GM18870 (cell line): ENCODE results near the gene SPG7.
"Not testable (repeated sequence)": the region's sequence is repeated elsewhere in the genome, so short reads cannot be mapped to it uniquely, and the experiment has no call there.

Experiments
- ATAC-seq: cut with Tn5 transposase; IDR thresholded peaks from one replicate; pipeline ENCODE4 v1.9.1; 2021; ENCODE audit warnings: moderate library complexity; ENCODE audit not compliant: unreplicated experiment

SPG7 gene

DNA sequence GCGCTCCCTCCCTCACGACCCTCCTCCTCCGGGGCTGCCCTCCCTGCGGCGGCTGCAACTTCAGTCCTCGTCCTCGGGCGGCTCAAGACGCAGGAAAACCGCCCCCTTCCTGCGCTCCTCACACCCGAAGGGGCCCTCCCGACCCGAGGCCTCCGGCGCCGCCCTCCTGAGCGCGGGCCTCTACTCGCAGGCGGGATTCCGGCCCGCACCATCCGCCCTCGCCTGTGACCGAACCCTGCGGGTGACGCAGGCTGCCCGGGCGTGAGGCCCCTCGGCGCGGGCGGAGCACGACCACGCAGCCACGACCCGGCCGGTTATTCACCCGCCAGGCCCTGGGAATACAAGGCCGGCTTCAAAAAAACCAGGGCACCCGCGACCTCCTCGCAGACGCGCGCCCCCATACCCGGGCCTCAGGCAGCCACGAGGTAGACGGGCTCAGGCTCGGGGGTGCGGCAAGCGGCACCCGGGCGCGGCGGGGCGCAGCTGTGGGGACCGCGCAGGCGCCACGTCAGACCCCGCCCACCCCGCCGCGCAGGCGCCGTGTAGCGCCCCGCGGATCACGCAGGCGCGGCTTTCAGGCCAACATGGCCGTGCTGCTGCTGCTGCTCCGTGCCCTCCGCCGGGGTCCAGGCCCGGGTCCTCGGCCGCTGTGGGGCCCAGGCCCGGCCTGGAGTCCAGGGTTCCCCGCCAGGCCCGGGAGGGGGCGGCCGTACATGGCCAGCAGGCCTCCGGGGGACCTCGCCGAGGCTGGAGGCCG lies at the start of gene SPG7:
SPG7 (plus strand) TSS at position 570 of the 757 bp plus-strand sequence; CDS start at position 585, 15 bp downstream.
- peak; percentile 42 for ATAC-seq

DNA sequence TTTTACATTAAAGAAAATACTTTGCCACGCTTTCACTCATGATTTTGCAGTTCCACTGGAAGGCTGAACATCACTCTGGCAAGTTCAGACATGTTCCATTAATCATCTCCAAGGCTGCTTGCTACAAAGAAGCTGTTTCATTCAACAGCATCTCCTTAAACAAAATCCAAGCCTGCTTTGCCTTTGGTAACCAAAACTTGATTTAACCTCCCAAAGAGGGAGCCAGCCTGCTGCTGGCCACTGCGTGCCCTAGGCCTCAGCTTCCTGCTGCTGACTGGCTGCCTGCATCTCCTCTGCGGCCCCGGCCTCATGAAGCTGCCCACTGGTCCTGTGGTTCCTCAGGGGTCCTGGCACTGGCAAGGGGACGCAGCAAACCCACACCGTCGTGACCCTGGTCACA lies 49.7 kb upstream of the SPG7 start:
- ATAC-seq = no peak

DNA sequence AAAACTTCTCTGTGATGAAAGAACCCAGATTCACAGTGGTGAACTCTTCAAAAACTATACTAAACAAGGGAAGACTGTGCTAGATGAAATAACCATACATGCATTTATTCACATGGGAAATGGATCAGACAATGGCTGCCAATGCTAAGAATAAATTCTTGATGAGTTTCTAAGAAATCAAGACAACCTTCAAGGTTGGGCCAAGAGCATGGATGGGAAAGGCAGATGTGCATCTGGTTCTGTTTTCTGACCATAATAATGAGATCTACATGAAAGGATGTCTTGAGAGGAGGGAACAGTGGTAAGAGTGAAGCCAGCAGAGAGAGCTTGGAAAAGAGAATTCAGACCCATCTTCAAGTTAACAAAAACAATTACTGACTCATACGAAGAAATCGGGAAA lies 49.2 kb upstream of the SPG7 start:
- no peak for ATAC-seq

DNA sequence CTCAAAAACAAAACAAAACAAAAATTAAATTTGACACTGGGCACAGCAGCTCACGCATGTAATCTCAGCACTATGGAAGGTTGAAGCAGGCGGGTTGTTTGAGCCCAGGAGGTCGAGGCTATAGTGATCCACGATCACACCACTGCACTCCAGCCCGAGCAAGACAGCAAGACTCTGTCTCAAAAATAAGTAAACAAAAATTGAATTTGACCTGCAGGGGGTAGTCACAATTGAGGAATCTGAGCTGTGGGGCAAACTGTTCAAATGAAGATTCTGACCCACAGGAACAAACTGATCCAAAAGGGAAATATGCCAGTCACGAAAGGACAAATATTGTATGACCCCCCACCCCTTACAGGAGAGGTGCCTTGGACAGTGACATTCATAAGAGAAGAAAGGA lies 47.6 kb upstream of the SPG7 start:
- ATAC-seq = no peak

DNA sequence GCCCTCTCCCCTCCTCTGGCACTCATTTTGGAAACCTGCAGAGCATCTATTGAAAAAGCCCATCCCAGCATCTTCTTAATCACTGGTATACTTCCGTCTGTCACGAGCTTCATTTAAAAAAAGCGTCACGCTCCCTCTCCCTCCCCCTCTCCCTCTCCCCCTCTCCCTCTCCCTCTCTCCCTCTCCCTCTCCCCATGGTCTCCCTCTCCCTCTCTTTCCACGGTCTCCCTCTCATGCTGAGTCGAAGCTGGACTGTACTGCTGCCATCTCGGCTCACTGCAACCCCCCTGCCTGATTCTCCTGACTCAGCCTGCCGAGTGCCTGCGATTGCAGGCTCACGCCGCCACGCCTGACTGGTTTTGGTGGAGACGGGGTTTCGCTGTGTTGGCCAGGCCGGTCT lies 46.3 kb upstream of the SPG7 start:
- ATAC-seq = not testable (repeated sequence)

DNA sequence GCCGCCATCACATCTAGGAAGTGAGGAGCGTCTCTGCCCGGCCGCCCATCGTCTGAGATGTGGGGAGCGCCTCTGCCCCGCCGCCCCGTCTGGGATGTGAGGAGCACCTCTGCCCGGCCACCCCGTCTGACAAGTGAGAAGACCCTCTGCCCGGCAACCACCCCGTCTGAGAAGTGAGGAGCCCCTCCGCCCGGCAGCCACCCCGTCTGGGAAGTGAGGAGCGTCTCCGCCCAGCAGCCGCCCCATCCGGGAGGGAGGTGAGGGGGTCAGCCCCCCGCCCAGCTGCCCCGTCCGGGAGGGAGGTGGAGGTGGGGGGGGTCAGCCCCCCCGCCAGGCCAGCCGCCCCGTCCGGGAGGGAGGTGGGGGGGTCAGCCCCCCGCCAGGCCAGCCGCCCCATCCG lies 45.6 kb upstream of the SPG7 start:
- not testable (repeated sequence) for ATAC-seq

DNA sequence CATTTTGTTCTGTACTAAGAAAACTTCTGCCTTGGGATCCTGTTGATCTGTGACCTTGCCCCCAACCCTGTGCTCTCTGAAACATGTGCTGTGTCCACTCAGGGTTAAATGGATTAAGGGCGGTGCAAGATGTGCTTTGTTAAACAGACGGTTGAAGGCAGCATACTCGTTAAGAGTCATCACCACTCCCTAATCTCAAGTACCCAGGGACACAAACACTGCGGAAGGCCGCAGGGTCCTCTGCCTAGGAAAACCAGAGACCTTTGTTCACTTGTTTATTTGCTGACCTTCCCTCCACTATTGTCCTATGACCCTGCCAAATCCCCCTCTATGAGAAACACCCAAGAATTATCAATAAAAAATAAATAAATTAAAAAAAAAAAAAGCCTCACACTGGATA lies 44.9 kb upstream of the SPG7 start:
- not testable (repeated sequence) for ATAC-seq

DNA sequence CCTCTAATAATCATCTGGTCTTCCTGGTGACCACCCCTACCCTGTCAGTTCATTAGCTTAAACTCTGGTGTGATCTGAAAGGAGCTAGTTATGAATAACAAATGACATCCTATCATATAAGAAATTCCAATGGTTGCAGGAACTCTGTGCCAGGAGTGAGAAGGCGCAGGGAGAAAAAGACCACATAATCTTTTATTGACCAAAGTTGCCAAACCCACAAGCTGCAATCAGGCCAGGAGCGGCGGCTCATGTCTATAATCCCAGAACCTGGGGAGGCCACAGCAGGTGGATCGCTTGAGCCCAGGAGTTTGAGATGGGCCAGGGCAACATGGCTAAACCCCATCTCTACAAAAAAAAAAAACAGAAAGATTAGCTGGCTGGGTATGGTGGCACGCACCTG lies 41.3 kb upstream of the SPG7 start:
- no peak for ATAC-seq

DNA sequence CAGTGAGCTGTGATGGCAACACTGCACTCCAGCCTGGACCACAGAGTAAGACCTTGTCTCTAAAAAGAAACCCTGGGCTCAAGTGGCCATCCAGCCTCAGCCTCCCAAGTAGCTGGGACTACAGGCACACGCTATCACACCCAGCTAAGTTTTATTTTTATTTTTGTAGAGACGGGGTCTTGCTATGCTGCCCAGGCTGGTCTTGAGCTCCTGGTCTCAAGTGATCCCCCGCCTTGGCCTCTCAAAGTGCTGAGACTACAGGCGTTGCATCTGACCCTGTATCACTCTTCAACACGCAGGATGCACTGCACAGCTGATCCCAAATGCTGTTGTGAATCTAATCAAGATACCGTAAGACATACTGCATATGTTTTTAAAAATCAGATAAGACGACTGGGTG lies 40.8 kb upstream of the SPG7 start:
- no peak for ATAC-seq

DNA sequence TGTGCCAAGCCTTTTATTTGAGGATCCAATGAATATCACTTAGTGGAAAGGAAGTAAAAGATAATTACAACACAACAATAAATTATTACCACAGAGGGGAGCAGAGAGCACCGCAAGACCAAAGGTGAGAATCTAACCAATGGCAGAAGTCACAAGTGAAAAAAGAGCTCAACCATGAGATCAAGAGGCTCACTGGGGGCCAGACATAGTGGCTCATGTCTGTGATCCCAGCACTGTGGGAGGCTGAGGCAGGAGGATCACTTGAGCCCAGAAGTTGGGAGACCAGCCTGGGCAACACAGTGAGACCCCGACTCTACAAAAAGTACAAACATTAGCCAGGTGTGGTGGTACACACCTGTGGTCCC lies 35.5 kb upstream of the SPG7 start:
- no peak for ATAC-seq

DNA sequence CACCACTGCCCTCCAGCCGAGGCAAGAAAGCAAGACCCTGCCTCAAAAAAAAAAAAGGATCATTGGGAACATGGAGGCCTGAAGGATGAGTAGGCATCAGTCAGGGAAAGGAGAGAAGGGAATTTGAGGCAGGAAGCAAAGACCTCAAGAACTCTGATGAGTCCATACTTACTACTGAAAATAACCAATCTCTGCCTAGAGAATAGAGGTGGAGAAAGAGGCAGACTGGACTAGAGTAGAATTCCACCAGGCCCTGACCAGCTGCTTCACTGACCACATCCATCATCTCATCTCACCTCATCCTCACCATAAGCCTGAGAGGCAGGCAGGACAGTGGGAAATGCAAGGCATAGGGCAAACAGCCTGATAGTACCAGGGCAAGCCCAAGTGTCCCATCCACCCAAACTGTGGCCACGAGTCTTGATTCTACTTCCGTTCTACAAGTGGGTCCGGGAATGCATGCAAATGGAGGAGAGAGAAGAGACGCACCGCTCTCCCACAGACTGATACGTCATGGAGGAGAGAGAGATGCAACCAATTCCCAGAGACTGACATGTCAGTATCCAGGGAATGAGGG lies 35.0 kb upstream of the SPG7 start:
- ATAC-seq = no peak

DNA sequence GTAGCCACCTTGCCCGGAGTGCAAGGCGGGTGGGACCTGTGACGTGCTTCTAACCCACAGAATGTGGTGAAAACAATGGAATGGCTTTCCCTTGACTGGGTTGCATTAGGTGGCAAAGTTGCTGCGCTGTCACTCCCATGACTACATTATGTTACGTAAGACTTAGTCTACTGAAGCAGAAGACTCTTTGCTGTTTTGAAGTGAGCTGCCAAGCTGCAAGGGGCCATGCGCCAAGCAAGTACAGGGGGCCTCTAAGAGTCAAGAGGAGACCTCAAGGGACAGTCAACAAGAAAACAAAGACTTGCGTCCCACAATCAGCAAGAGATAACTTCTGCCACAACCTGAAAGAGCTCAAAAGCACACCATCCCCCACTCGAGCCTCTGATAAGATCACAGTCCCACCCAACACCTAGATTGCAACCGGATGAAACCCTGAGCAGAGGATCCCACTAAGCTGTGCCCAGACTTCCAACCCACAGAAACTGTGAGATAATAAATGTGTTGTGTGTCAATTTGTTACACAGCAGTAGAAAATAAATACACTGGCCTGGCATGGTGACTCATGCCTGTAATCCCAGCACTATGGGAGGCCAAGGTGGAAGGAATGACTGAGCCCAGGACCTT lies 34.3 kb upstream of the SPG7 start:
- no peak for ATAC-seq

DNA sequence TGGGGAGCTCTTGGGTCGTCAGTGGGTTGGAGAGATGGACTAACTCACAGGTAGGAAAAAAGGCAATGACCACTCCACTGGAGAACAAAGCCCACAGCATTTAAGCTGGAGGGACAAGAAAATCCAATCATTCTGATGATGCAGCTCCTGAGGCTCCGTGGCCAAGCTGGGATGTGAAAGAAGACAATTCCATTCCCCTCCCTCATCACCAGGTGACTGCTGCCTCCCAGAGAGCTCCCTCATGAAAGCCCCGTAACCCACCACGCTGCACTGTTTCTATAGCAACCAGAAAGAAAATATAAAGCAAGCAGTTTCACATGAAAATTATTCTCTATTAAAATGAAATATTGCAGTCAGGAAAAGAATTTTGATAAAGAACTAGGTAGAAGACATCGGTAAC lies 33.1 kb upstream of the SPG7 start:
- no peak for ATAC-seq

DNA sequence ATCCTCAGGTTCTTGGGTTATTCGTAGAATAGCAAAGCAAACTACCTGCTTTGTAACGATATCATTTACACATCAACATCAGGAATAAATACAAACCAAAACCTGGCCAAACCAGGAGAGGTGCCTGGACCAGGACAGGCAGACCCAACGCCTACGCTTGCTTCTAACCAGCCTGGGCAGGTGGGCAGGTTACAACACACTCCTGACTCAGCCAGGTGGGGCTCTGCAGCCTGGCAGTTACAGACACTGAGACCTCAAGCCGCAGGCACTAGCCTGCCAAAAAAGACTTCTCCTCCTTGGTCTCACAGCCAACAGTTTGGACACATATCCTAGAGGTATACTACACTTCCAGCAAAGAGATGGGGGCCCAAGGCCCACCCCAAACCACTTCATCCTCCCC lies 31.8 kb upstream of the SPG7 start:
- ATAC-seq = no peak

DNA sequence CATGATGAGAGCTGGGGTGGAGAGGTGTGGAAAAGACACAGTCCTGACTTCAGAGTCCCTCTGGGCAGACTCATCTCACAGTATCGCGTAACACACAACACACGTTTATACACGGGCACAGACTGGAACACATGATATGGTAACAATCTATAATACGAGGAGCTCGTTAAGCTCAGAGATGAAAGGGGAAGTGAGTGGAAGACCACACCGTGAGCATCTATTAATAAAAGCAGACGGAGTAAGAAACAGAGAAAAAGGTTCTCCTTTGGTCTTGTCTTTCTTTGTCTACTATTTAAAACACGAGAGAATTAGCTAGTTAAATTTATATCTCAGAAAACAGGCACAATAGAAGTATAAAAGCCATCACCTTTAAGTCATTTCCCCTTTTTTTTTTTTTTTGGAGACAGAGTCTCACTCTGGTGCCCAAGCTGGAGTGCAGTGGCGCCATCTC lies 31.4 kb upstream of the SPG7 start:
- no peak for ATAC-seq

DNA sequence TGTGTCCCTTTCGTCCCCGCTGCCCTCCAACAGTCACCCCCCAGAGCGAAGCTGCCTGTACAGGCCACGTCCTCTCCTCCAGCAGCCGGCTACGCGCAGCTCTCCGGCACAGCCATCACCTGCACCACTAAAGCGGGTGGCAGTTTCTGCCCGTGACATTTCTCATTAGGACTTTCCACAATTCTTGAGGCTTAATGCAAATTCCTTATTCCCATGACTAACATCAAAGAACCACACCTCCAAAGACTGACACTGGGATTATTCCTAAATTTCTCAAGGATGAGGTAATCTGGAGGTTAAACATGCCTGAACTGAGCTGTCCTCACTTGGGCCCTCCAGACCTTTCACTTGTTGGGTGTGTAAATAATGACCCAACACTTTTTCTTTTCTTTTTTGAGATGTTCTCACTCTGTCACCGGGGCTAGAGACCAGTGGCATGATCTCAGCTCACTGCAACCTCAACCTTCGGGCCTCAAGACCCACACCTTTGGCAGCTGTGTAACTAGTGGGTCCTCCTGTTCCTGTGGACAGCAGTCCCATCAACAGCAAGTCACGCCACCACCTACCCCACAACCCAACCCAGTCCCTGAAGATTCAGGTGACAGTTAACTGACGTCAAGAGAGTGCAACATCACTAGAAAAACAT lies 29.5 kb upstream of the SPG7 start:
- ATAC-seq = no peak

DNA sequence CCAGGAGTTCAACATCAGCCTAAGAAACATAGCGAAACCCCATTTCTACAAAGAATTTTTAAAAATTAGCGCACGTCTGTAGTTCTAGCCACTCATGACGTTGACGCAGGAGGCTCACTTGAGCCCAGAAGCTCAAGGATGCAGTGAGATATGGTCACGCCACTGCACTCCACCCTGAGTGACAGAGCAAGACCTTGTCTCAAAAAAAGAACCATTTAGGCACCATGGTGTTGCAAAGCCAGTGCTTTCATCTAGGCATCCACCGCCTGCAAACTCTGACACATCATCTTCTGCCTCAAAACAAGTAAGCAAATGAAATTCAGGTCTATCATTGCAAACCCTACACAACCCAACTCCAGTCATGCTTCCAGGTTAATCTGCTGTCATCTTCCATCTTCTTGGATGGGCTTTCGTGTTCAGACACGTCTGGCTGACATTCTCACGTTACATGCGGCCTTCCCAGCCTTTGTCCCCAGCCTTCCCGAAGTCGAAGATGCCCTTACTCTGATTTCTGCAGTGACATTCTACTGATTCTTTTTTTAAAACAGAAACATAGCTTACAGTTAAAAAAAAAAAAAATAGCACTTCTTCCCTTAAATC lies 26.7 kb upstream of the SPG7 start:
- no peak for ATAC-seq

DNA sequence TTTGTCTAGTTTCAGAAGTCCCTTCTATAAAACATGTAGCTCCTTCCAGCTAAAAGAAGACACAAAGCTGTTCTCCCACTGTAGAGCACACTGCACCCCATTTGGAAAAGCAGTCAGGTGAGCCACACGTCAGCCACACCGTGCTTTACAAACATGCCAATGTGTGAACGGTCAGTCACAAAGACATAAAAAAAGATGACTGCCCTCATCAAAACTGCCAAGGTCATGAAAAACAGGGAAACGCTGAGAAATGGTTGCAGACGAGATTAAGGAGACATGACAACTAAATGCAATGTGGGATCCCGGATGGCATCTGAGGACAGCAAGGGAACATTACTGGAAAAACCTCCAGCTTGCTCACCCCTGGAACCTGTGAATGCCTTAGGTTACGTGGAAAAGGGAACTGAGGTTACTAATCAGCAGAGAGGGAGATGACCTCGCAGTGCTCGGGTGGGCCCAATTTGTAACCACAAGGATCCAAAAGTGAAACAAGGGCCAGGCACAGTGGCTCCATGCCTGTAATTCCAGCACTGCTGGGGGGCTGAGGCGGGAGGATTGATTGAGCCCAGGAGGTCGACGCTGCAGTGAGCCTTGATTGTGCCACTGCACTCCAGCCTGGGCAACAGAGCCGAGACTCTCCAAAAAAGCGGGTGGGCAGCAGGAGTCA lies 25.9 kb upstream of the SPG7 start:
- ATAC-seq = no peak

DNA sequence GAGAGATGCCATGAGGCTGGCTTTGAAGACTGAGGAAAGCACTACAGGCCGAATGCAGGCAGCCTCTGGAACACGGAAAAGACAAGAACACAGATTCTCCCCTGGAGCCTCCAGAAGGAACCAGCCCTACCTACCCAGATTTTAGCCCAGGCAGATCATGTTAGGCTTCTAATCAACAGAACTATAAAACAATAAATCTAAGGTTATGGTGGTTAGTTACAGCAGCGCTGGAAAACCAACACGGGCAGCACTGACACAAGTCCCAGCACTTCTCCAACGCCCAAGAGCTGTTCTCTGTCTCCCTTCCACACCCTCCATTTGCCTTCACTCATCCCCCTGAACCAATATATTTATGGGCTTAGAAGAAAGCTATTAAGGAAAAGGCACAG lies 25.4 kb upstream of the SPG7 start:
- no peak for ATAC-seq

DNA sequence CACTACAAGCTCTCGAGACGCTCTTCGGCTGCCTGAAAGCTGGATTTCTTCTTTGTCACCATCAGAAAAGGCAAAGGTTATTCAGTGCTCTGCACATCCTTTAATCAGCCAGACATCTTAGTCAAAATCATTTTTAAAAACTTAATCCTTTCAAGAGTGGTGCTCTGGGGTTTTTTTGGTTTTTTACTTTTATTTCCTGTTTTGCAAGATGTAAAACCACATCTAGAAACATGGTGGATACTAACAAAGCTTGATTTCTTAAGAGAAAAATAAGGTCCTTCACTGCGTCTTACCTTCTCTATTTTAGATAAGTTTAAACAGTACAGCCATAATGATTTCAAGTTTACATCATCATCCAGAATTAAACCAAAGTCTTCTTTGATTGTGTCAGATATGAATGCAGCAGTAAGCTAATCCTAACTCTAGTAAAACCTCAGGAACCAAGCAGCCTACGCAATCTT lies 24.1 kb upstream of the SPG7 start:
- no peak for ATAC-seq
